ENCODE data around the gene AACS.
"Not testable (repeated sequence)": the region's sequence is repeated elsewhere in the genome, so short reads cannot be mapped to it uniquely, and the experiment has no call there.

The AACS gene

DNA sequence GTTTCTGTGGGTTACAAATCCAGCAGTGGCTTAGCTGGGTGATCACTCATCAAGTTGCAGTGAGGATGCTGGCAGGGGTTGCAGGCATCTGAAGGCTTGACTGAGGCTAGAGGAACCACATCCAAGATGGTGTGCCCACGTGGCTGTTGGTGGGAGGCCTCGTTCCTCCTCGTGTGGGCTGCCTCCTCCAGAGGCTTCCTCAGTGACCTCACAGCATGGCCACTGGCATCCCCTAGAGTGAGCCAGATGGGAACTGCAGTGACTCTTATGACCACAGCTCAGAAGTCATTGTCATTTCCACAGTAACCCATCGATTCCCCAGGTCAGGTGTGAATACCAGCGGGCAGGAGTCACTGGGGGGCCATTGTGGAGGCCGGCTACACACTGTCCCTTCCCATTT lies 17.8 kb downstream of the AACS start:
- in situ Hi-C loops (cut with HindIII; ENCODE audit: low pct_ligation_motif_present, low pct_unique_long_range_greater_than_20kb, low sequenced_read_pairs): no loop called here
- no peak for DNase-seq

DNA sequence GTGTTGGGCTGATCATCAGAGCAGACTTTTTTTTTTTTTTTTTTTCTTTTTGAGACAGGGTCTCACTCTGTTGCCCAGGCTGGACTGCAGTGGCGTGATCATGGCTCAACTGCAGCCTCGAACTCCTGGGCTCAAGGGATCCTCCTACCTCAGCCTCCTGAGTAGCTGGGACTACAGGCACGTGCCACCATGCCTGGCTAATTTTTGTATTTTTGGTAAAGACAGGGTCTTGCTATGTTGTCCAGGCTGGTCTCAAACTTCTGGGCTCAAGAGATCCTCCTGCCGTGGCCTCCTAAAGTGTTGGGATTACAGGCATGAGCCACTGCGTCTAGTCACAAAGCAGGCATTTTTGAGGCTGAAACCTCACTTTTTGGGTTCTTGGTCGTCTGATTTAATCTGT lies 23.0 kb downstream of the AACS start:
- in situ Hi-C loops (cut with HindIII; ENCODE audit: low pct_ligation_motif_present, low pct_unique_long_range_greater_than_20kb, low sequenced_read_pairs); DNase-seq: not testable (repeated sequence)

DNA sequence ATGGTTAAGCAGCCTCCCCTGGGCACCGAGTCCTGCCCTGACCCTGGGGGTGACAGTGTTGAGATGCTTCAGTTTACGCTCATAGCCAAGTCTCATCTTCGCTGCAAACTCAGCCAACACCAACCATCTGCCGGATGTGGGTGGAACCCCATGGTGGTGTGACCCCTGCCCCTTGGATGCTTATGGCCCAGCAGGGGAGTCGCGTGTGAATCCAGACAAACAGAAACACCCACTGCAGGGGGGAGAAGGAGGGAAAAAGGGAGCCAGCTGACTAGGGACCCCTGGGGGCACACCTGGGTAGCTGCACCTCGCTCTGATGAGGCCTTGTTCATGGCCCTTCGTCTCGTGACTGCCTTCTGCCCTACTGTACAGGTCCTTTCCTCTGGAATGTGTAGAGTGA lies 23.8 kb downstream of the AACS start:
- DNase-seq: no peak
- in situ Hi-C loops (cut with HindIII; ENCODE audit: low pct_ligation_motif_present, low pct_unique_long_range_greater_than_20kb, low sequenced_read_pairs): no loop called here

GRCh38 chr12:125089626-125090025 lies 24.4 kb downstream of the AACS start:
- in situ Hi-C loops (cut with HindIII; ENCODE audit: low pct_ligation_motif_present, low pct_unique_long_range_greater_than_20kb, low sequenced_read_pairs): no loop called here

GRCh38 chr12:125090437-125090836 lies 25.2 kb downstream of the AACS start:
- DNase-seq: no peak
- in situ Hi-C loops (cut with HindIII; ENCODE audit: low pct_ligation_motif_present, low pct_unique_long_range_greater_than_20kb, low sequenced_read_pairs): no loop called here

More at GRCh38 chr12:125089626-125090025, 24.4 kb downstream of the AACS start:
- DNase-seq: no peak

- no peak for DNase-seq
- in situ Hi-C loops (cut with HindIII; ENCODE audit: low pct_ligation_motif_present, low pct_unique_long_range_greater_than_20kb, low sequenced_read_pairs): no loop called here
These were observed 26.2 kb downstream of the AACS start for GRCh38 chr12:125091401-125091800.

- DNase-seq: no peak
- in situ Hi-C loops (cut with HindIII; ENCODE audit: low pct_ligation_motif_present, low pct_unique_long_range_greater_than_20kb, low sequenced_read_pairs): no loop called here
These were observed 27.1 kb downstream of the AACS start for GRCh38 chr12:125092108-125092871.

DNA sequence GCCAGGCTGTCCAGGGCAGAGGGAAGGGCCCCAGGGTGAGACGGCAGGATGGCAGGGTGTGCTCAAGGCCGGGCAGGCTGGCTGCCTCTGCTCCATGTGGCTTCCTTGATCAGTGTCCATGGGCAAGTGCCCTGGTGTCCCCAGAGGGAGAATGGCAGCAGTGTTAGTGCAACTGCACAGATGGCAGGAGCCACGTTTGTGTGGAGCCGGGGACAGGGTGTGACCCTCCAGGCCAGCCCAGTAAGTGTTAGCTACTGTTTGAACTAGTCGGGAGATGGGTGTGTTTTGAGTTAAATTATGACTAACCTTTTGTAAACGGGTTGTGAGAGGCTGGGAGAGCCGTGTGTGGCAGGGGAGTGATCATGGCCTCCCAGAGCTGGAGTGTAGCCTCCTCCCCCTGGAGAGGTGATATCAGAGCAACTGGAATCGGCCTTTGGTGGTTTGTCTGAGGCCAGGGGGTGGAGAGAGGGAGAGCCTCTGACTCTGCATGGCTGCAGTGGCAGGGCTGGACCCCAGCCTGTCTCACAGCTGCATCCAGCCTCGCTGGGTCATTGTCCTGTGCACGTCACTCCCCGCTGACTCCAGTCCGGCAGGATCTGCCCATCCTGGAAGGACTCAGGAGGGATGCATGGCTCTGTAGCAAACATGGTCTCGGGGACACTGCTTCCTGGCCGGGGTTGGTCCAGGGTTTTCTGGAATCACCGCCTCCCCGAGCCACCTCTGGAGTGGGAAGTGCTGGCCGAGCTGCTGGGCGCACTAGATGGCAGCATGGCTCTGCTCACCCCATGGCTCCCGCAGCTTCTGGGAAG lies 27.8 kb downstream of the AACS start:
- in situ Hi-C loops (cut with HindIII; ENCODE audit: low pct_ligation_motif_present, low pct_unique_long_range_greater_than_20kb, low sequenced_read_pairs): no loop called here
- DNase-seq: peak; percentile 46

GRCh38 chr12:125093681-125094330 lies 28.6 kb downstream of the AACS start:
- in situ Hi-C loops (cut with HindIII; ENCODE audit: low pct_ligation_motif_present, low pct_unique_long_range_greater_than_20kb, low sequenced_read_pairs): no loop called here
- DNase-seq: no peak

DNA sequence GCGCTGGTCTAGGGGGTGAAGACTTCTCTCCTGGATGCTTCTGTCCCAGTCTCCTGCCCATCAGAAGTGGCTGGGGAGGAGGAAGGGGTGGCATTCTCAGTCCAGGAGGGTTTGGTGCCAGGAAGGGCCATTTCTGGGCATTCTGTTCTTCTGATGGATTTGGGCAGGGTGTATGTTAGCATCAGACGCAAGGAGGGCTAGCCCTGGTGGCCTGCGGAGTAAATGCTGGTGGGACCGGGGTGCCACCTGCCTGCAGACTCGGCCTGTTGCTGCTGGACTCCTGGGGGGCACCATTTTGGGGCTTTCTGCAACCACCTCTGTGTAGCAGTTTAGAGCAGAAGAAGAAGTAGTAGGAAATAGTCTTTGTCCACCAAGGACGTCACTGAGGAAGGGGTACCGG lies 31.7 kb downstream of the AACS start:
- in situ Hi-C loops (cut with HindIII; ENCODE audit: low pct_ligation_motif_present, low pct_unique_long_range_greater_than_20kb, low sequenced_read_pairs): no loop called here
- no peak for DNase-seq

GRCh38 chr12:125097427-125097826 lies 32.2 kb downstream of the AACS start:
- in situ Hi-C loops (cut with HindIII; ENCODE audit: low pct_ligation_motif_present, low pct_unique_long_range_greater_than_20kb, low sequenced_read_pairs): no loop called here
- no peak for DNase-seq

DNA sequence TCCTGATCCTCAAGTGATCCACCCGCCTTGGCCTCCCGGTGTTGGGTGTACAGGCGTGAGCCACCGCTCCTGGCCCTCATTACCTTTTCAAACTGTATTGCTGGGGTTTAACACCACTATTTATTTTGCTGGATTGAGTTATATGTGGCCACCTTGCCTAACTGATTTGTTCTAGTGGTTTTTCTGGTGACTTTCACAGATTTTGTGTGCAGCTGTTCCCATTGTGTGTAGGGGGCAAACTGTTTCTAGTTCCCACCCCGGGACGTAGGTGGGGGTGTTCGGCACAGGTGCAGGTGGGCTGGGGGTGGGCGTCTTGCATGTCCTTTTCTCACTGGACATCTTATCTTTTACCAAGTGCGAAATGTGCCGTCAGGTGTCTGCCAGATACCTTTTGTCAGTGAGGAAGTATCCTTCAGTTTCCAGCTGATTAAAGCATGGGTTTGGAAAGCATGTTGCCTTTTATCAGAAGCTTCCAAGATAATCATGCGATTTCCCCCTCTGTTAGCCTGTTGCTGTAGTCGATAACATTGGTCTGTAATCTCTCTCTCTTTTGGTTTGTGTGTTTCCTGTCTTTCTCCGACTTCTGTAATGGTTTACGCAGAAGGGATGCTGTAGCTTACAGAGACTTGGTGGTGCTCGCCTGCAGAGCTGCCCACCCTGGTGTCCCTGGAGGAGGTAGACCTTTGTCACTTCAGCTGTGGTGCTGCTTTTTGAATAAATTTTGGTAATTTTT lies 33.6 kb downstream of the AACS start:
- in situ Hi-C loops (cut with HindIII; ENCODE audit: low pct_ligation_motif_present, low pct_unique_long_range_greater_than_20kb, low sequenced_read_pairs): no loop called here
- DNase-seq: no peak

DNA sequence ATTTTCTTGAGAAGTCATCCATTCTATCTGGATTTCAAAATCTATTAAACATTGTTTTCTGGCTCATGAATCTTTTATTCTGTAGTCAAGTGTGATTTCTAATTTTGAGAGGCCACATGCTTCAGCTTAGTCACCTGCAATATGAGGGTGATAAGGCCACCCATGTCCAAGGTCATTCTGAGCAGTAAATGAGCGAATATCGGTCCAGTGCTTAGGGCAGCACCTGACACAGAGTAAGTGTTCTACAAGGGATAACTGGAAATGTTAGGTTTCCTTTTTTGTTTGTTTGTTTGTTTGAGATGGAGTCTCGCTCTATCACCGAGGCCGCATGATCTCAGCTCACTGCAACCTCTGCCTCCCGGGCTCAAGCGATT lies 34.2 kb downstream of the AACS start:
- in situ Hi-C loops (cut with HindIII; ENCODE audit: low pct_ligation_motif_present, low pct_unique_long_range_greater_than_20kb, low sequenced_read_pairs): no loop called here
- no peak for DNase-seq

DNA sequence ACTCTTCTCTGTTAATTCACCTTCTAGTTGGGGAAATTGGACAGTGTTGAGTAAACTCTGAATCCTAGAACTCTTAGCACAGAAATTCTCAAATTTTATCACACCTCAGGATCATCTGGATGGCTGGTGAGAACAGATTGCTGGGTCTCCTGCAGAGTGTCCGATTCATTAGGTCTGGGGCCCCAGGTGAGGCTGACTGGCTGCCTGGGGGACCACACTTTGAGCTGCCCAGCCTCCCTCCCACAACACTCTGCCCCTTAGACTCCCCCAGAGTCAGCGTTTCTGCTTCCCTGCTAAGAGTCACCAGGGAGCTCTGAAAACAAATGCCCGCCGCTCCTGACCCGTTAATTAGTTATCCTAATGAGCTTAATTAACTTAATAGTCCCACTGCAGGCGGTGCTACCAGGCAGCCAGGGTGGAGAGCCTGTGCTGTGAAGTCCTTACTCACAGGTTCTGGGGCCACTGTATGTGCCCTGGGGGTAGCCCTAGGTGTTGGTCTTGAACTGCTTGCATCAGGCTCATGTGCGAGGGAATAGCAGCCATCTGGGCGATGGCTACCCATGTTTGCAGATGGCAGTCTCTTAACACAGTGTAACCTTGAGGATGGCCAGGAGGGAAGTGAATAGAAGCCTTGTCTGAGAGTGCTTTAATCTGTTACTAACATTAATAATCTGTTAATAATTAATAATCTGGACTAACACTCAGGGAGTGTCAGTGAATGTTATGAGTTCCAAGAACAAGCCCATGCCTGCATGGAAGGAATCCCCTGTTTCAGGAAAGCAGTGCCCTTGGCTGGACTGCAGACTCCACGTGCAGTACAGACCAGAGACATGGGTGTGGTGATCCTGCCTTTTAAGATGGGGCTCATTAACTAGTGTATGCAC lies 35.6 kb downstream of the AACS start:
- in situ Hi-C loops (cut with HindIII; ENCODE audit: low pct_ligation_motif_present, low pct_unique_long_range_greater_than_20kb, low sequenced_read_pairs): no loop called here
- DNase-seq: peak; percentile 19

GRCh38 chr12:125104982-125105381 lies 39.7 kb downstream of the AACS start:
- no peak for DNase-seq
- in situ Hi-C loops (cut with HindIII; ENCODE audit: low pct_ligation_motif_present, low pct_unique_long_range_greater_than_20kb, low sequenced_read_pairs): no loop called here

GRCh38 chr12:125105600-125105999 lies 40.4 kb downstream of the AACS start:
- in situ Hi-C loops (cut with HindIII; ENCODE audit: low pct_ligation_motif_present, low pct_unique_long_range_greater_than_20kb, low sequenced_read_pairs): no loop called here
- no peak for DNase-seq

DNA sequence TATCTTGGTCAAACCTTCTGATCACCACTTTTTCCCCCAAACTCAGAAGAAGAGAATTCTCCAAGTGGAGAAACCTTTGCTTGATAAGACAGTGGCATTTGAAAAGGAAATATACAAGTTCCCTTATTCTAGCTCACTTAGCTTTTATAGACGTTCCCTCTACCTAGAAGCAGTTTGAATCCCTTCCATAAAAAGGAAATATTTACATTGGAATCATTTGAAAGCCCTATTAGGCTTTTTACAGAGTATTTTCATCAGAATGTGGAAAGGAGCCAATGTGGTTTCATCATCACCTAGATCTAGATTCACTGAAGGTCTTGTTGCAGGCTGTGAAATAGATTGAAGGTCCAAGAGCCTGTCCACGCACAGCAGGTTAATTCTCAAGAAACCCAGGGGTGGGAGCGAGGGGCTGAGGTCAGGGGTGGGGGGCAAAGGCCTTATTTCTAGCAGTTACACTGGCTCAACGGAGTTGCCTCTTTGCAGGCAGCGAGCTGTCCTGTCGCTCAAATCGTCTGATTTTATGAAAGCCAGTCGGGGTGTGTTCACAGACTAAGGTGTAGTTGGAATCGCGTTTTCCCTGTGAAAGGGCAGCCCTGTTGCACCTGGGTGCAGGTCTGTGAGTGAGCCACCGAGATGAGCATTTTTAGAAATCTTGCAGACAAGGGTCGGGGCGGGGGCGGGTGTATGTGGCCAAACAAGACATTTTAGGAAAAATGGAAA lies 45.6 kb downstream of the AACS start:
- DNase-seq: no peak
- in situ Hi-C loops (cut with HindIII; ENCODE audit: low pct_ligation_motif_present, low pct_unique_long_range_greater_than_20kb, low sequenced_read_pairs): no loop called here
